ENCODE measurements around the gene TMEM266.
A peak's percentile ranks its signal among the peaks of the same experiment; 100 is the strongest.
"Not testable (repeated sequence)": the region's sequence is repeated elsewhere in the genome, so short reads cannot be mapped to it uniquely, and the experiment has no call there.

The TMEM266 gene, protein sequence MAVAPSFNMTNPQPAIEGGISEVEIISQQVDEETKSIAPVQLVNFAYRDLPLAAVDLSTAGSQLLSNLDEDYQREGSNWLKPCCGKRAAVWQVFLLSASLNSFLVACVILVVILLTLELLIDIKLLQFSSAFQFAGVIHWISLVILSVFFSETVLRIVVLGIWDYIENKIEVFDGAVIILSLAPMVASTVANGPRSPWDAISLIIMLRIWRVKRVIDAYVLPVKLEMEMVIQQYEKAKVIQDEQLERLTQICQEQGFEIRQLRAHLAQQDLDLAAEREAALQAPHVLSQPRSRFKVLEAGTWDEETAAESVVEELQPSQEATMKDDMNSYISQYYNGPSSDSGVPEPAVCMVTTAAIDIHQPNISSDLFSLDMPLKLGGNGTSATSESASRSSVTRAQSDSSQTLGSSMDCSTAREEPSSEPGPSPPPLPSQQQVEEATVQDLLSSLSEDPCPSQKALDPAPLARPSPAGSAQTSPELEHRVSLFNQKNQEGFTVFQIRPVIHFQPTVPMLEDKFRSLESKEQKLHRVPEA

GRCh38 chr15:76059320-76060117, at the start of gene TMEM266:
TMEM266 (plus strand) TSS chr15:76059985; CDS start chr15:76134264, 74,279 bp downstream.
- DNase-seq: no peak

DNA sequence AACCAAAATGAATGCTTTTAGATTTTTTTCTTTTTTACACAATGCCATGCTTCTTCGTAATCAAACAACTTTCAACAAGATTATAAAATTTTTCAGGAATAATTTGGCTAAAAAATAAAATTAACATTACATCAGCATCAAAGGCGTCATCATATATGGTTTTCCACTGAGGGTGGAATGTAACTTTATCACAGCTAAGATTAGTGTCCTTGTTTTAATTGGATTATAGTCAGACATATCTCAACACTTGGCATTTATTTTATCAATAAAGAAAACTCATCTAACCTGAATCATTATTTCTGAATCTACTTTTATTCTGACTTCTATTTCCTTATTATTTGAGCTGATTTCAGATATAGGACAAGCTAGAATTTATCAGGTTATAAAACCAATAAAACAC, 49.2 kb upstream of the TMEM266 start:
- no peak for DNase-seq

GRCh38 chr15:76011627-76012551, 47.9 kb upstream of the TMEM266 start, which contains the start of gene NRG4:
NRG4 (minus strand) TSS chr15:76012424; CDS start chr15:76011230, 1,194 bp downstream.
- DNase-seq: no peak

- DNase-seq: not testable (repeated sequence)
Observed at GRCh38 chr15:76013470-76013869, 46.3 kb upstream of the TMEM266 start.

GRCh38 chr15:76024021-76024768, 35.6 kb upstream of the TMEM266 start:
- DNase-seq: no peak

DNA sequence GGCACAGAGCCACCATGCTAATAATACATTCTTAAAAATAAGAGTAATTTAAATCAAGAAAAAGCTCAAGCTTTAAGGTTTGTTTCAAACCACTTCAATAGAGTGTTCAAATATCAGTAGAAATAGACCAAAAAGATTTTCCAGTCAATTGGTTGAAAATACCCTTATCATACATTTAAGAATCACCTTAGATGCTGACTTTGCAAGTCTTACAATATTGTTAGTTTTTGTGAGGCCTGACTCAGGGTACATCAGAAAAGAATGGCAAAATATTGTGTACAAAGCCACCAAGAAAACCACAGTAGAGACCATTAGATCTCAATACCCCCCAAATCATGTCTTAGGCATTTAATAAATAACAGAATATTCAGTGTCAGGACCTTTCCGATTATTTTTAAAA, 27.7 kb upstream of the TMEM266 start:
- DNase-seq: no peak

GRCh38 chr15:76033438-76033837, 26.3 kb upstream of the TMEM266 start:
- no peak for DNase-seq

- DNase-seq: no peak
Observed at GRCh38 chr15:76034111-76034510, 25.7 kb upstream of the TMEM266 start.

DNA sequence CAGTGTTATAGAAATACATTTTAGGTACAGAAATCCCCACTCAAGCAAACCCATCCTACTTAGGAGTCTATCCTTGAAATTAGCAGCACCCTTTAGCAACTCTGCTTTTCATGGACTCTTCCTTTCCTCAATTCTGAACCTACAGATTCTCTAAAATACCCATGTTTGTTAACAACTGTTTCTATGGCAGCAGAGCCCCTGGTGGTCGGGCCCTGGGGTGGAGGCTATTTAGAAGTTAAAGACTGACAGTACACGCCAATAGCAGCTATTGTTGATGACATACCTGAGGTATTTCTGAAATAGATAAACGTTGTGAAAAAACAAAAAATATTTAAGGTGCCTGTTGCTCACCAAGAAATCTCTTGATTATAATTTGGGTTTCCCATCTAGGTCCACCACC, 24.2 kb upstream of the TMEM266 start:
- no peak for DNase-seq

GRCh38 chr15:76038512-76038911, 21.3 kb upstream of the TMEM266 start:
- DNase-seq: no peak

DNA sequence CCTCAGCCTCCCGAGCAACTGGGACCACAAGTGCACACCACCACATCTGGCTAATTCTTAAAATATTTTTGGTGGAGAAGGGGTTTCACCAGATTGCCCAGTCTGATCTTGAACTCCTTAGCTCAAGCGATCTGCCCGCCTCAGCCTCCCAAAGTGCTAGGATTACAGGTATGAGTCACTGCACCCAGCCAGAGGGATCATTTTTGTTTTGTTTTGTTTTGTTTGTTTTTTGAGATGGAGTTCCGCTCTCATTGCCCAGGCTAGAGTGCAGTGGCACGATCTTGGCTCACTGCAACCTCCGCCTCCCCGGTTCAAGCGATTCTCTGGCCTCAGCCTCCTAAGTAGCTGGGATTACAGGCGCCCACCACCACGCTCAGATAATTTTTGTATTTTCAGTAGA, 5.6 kb upstream of the TMEM266 start:
- not testable (repeated sequence) for DNase-seq

- DNase-seq: no peak
Observed at GRCh38 chr15:76056931-76057330, 2.9 kb upstream of the TMEM266 start.

DNA sequence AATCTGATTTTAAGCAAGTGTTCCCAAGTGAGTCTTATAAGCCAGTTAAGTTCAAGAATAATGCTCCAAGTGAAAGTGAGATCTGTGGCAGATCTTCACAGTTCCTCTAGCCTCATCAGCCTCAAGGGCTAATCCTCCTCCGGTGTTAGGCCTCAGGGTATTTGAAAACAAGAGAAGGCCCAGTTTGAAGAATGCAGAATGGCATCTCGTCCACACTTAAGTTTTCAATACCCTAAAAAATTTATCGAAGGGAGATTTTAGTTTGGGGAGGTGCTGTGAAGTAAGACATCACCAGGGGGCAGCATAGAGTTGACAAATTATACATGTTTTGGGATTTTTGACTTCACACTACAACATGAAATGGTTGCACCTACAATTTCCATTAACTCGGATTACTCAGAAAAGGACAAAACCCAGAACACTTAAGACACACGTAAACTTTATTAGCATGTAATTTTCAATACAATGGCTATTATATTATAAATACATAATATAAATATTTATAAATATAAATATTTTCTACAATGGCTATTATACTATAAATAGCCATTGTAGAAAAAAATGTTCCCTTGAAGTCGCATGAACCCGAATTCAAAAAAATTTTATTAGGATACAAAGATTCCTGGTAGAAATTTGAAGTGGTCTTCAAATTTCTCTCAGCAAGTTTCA, 2.3 kb upstream of the TMEM266 start:
- no peak for DNase-seq

DNA sequence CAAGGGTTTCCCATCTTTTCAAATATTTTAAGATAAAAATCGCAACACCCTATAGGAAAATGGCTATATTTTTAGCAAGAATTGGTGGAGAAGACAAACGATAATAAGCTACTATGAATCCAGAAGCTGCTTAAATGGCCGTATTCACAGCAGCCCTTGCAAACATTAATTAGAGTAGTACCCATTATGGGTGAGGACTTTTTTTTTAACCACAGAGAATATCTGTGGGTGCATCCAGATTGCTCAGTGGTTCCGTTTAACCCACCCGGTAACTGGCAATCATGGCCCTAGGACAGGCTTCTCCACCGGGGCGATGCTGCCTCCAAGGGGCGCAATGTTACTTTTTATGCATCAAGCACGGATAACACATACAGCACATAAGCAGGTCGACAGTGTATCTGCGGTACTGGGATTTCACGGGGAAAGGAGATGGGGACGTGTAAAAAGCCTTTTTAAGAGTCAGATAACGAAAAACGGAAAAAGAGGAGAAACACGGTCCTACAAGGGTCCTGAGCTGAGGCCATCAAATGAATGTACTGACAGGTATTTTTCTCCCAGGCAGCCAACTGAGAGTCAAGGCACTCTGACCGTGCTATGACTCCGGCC, 968 bp upstream of the TMEM266 start:
- DNase-seq: no peak

- peak; percentile 31 for DNase-seq
Observed at GRCh38 chr15:76060118-76060989, 569 bp downstream of the TMEM266 start.

- DNase-seq: no peak
Observed at GRCh38 chr15:76061700-76062099, 1.9 kb downstream of the TMEM266 start.

- no peak for DNase-seq
Observed at GRCh38 chr15:76062286-76062685, 2.5 kb downstream of the TMEM266 start.

GRCh38 chr15:76064375-76064774, 4.6 kb downstream of the TMEM266 start:
- DNase-seq: no peak

- DNase-seq: no peak
Observed at GRCh38 chr15:76065245-76065644, 5.5 kb downstream of the TMEM266 start.

- DNase-seq: no peak
Observed at GRCh38 chr15:76065793-76066192, 6.0 kb downstream of the TMEM266 start.

Measured in CD4-positive, alpha-beta T cell treated with Interleukin-15 for 1 hour (primary cell).